Activated naive CD4-positive, alpha-beta T cell (primary cell): ENCODE results near the gene CHST11.
A peak's percentile ranks its signal among the peaks of the same experiment; 100 is the strongest.
"Not testable (repeated sequence)": the region's sequence is repeated elsewhere in the genome, so short reads cannot be mapped to it uniquely, and the experiment has no call there.

Experiments
- DNase-seq, 4 experiments: peaks; one replicate each; lab custom pipeline; 2025; lab: John Stamatoyannopoulos, UW

Gene CHST11

DNA sequence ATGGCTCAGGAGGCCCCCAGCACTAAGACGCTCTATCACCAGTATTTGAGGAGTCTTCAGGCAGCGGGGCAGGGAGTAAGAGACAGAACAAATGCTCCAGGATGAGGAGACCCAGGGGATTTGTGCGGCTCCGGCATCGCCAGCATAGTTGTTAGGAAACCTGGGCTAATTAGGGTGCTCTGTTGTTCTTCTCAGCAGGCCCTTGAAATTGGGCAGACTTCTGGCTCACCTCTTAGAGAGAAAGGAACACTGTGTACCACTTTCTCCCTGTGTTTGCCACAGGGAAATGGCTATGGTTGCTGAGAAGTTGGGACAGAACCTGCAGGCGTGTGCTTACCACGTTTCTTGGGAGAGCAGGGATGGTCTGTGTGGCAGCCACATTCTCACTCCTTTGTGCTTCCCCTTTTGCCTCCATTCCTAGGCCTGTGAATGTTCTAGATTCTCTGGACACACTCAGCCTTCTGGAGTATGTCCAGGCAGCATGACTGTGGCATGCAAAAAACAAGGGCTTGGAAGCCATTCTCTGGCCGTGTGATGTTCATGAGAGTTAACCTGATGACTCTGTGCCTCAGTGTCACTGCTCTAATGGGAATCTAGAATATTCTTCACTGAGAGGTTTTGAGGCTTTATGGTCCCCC is 109.0 kb downstream of the CHST11 start:
- DNase-seq = no peak

DNA sequence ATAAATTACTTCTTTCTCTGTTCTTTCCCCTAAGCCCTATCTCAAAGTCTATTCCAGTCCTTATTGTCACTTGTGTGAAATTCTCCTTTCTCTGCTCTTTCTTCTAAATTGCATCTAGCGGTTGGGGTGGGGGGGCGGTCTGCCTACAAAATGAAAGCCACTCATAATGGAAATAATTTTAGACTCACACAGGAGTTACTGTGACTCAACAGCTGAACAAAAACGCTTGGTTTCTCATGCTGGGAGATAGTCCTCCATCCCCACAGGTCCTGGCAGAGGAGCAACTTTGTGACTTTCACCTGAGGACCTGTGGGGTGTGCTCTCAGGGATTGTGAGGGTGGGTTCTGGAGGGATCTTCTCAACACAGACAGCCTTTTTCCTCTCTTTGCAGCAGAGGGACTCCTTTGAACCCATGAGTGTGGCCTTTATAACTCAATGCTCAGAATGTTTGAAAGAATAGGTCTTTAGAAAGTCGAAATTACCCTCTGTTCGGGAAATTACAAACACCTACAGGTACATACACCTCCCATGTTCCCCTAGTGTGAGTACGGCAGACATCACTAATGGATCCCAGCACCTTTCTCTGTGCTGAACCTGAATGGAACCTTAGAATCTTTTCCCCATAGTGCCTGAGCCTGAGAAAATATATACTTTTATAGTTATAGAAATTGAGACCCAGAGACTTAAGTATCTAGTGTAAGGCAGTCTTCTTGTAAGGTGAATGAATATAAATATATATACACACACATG is 109.7 kb downstream of the CHST11 start:
- no peak for DNase-seq

DNA sequence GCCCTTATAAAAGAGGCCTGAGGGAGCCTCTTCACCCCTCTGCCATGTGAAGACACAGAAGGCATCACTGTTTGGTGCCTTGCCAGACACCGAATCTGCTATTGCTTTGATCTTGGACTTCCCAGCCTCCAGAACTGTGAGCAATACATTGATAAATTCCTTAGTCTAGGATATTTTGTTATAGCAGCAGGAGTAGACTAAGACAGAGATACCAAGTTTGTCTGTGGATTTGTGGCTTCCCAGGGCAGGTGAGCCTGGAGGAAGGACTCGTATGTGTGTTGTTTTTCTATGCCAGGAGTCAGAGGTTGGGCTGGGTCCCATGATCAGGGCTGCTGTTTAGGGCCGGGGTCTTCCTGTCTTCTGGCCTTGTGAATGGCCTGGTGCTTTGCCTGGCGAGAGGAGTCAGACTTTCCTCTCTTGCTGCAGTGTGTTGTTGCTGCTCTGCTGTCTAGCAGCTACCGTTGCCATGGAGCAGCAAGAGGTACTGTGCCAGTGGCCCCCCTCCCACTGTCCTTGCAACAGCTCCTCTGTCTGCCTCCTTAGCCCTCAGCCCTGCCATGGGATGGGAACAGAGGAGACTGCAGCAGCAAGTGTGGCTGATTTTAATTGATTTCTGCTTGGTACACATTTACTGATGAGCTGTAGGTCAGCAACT is 111.2 kb downstream of the CHST11 start:
- no peak for DNase-seq

DNA sequence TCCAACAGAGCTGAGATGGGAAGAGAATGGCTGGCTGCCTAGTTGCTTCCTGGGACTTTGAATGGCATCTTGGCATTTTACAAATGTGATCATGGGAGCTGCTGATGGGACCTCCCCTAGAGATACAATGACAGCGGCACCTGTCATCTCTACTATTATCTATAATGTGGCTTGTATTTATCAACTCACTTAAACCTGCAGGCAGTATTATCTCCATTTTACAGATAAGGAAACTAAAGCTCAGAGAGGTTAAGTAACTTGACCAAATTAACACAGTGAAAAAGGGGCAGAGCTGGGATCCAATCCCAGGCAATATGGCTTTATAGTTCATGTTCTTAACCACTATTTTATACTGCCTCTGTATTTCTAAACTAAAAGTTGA is 111.7 kb downstream of the CHST11 start:
- DNase-seq = no peak

DNA sequence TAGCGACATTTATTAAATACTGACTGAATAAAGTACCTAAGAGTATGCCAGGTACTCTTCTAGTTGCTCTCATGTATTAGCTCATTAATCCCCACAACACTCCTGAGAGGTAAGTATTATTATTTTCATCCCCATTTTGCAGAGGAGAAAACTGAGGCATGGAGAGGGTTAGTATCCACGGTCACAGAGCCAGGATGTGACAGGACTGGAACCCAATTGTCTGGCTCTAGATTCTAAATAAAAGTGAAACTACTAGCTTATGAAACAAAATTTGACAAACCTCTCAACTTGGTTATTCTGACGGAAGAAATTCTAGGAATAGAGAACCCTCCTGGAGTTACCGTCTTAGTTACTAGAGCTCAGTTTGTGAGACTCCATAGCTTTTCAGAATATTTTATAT is 112.2 kb downstream of the CHST11 start:
- DNase-seq = no peak

DNA sequence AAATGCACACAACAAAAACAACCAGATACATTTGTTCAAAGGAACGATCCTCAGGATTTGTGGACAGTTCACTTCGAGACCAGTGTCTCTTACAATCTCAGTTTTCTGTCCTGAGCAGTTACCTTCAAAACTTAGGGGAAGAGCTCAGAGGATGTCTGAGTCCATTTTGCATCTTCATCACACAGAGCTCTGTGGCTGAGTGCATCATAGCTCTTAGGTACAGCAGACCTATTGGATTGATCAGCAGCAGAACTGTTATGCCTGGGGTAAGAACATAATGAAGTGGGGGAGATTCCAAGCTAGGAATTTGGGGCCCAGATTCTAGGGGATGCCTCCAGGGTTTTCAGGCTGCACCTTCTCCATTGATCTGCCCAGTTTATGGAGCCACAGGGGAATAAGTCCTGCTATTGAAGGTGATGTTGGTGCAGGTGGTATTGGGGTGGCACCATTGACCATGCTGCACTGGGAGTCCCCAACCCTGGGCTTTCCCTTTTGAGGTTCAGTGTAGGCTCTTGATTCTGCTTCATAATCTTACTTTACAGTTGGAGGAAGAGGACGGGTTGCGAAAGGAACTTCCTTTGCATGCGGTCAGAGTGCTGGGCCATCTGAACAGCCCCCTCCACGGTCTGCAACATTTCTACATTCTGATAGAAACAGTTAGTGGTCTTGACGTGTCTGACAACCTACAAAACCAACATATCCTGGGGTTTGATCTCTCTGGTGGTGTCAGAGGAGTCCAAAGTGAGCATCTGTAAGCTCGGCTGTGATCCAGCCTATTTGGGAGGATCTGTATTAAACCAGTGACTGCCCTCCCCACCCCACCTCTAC is 112.8 kb downstream of the CHST11 start:
- peak in 1 of 4 experiments; percentile 1 for DNase-seq

DNA sequence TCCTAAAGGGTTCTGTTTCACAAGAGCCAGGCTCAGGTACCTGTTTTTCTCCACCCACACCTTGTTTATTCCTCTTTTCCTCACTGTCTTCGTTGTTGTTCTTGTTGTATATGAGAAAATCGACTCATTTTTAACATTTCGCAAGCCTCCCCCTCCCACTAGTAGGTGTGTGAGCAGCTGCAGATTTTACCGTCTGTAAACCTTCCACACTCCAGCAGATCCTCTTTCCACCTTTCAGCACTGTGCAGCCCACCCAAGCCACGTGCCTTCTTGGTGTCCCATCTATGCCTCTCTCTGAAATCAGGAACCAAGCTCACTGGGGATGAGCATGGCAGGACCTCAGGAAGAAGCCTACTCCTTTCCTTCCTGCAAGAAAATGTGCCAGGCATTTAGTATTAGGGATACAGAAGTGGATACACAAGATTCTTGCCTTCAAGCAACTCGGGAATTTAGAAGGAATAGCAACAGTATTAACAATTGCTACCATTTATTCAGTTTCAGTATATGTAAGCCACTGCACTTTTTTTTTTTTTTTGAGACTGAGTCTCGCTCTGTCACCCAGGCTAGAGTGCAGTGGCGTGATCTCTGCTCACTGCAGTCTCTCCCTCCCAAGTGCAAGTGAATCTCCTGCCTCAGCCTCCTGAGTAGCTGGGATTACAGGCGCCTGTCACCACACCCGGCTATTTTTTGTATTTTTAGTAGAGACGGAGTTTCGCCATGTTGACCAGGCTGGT is 113.6 kb downstream of the CHST11 start:
- DNase-seq = no peak

DNA sequence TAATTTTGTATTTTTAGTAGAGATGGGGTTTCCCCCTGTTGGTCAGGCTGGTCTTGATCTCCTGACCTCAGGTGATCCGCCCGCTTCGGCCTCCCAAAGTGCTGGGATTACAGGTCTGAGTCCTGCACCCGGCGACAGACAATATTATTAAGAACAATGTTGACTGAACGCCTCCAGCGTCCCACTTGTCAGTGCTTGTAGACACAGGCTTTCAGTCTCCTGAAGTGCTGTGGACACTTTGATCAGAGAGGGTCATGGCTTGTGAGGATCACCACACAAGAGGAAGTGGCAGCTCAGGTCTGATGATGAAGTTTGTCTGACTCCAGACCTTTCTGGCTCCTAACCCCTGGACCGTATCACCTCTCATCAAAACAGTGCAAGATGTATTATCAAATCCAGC is 114.6 kb downstream of the CHST11 start:
- DNase-seq = no peak

DNA sequence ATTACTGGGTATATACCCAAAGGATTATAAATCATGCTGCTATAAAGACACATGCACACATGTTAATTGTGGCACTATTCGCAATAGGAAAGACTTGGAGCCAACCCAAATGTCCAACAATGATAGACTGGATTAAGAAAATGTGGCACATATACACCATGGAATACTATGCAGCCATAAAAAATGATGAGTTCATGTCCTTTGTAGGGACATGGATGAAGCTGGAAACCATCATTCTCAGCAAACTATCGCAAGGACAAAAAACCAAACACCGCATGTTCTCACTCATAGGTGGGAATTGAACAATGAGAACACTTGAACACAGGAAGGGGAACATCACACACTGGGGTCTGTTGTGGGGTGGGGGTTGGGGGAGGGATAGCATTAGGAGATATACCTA is 117.6 kb downstream of the CHST11 start:
- DNase-seq = not testable (repeated sequence)

DNA sequence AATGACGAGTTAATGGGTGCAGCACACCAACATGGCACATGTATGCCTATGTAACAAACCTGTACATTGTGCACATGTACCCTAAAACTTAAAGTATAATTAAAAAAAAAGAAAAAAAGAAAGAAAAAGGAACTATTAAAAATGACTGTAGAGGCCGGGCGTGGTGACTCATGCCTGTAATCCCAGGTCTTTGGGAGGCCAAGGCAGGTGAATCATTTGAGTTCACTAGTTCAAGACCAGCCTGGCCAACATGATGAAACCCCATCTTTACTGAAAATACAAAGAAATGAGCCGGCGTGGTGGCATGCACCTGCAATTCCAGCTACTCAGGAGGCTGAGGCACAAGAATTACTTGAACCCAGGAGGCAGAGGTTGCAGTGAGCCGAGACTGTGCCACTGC is 118.0 kb downstream of the CHST11 start:
- not testable (repeated sequence) for DNase-seq

DNA sequence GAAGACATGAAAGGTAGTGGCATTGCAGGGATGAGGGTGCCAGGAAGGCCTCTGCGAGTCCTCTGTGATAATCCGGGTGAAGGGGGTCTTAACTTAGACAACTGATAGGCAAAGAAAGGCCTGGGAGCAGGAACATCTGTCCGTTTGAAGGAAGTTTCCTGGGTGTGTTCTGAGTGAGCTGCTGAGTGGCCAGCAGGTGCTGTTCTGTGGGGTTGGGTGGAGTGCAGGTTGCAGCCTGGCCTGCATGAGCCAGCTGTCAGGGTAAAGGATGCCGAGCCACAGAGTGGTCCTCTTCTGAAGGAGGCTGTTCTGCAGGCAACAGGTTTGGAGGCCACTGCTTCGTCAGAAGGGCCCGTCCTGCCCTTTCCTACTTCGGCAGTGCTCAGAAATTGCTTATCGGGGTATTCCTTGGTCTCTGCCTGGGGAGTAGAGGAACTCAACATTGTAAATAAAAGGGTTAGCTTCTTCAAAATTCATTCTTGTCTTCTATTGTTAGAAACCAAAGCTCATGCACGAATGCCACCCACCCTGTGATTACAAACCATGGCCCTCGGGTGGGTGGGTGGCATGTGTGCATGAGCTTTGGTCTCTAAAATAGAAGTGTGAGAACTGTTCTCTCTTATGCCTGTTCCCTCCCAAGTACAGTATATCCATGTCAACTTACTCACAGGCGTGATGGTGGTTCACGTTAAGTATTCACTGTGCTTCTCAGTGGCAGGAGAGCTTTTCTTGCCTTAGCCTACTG is 118.9 kb downstream of the CHST11 start:
- DNase-seq = no peak

DNA sequence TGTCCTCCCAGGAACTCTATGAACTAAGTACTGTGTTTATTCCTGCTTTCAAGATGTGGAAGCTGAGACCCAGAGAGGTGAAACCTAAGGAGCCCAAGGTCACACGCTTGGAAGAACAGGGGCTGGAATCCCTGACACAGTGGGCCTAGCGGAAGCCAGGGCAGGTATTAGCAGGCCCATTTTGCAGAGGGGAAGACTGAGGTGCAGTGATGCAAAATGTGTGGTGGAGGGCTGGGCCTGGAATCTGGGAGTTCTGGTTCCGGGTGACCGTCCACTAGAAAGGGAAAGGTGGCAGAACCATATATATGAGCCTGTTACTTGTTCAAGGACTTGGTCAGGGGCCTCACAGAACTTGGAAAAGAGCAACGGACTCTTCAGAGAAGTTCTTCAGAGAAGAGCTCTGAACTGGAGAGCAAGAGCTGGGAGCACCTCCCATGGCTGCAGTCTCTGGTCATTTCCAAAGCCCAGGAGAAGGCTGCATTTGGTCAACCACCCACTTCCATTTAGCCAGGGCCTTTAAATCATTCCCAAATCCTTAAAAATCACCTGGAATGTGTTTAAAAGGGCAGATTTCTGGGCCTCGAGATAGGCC is 119.5 kb downstream of the CHST11 start:
- DNase-seq = no peak

DNA sequence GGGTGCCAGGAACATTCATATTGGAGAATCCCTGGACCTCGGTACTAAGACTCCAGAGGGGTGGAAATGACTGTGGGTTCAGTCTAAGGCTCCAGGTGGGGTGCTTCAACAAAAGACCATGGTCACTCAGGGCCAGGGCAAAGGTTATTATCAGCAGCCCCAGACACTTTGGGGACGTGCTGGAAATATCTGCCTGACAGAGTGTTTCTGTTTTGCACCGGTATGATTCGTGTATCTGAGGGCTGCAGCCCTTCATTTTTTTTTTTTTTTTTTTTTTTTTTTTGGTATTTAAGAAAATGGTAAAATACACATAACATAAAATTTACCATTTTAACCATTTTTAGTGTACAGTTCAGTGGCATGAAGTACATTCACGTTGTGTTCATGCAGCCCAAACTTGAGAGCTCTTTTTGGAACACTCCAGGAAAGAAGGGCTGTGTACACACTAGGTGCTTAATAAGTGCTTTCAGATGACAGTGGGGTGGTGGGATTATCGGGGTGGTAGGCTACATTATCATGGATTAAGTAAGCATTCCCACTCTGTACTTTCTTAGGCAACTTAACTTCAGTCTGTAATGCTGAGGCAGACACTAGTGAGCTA is 120.3 kb downstream of the CHST11 start:
- DNase-seq = no peak

DNA sequence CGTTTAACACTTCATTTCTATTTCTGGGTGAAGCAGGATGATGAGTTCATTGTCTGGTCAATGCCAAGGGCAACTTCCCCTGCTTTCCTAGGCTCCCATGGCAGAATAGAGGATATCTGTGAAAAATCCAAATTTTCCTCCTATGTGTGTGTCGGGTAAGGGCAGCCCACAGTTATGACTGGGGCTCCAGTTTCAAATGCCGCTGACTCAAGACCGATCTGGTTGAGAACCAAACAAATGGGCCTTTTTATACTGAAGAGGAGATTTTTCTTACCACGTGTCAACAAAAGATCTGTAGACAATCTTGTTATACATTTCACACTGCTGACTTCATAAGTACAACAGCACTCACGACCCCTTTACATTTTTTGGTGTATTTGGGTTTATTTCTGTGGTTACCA is 120.8 kb downstream of the CHST11 start:
- no peak for DNase-seq

DNA sequence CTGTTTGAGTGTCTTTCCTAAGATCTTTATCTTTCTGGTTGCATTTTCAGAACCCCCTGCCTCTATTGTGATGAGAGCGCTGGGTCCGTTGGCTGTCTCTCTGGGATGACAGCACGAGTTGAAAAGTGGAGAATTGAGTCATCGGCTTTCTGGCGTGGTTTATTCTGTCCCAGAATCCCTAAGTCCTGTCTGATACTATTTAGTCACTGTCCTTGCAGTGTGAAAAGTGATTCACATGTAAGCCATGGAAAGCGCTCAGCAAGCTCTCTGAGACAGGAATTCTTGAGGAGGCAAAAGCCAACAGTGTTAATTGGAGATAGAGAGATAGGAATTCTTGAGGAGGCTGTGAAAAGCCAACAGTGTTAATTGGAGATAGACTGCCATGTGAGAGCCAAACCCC is 121.7 kb downstream of the CHST11 start:
- no peak for DNase-seq

DNA sequence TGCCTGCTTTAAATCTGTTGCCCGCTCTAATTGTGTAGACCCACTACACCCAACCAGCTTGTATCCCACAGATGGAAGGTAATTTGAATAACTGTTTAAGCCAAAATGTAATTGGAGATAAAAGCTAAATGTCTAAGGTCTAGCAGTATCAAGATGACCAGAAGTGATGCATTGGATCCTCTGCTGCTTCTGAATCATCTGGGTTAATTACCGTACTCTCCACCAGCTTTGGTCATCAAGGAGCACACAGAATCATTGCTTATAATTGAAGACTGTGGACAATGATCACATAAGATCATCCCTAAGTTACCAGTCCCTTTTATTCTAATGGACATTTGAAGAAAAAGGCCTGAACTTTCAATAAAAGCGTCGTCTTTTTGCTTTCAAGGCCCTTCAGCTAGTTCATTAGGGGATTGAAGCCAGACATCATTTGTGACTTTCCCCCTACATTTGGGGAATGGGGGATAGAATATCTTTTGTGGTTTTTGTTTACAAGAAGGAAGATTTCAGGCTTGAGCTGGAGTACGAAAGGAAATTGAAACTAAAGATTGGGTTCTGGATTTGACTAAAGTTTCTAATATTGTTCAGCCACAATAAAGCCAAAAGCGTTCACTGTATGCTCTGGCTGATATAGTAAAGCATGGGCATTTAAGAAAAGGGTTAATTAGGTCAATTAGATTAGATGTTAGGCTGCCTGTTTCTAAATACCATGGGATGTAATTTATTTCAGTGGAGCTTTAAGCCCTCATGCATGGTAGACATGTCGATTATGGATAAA is 123.2 kb downstream of the CHST11 start:
- no peak for DNase-seq

DNA sequence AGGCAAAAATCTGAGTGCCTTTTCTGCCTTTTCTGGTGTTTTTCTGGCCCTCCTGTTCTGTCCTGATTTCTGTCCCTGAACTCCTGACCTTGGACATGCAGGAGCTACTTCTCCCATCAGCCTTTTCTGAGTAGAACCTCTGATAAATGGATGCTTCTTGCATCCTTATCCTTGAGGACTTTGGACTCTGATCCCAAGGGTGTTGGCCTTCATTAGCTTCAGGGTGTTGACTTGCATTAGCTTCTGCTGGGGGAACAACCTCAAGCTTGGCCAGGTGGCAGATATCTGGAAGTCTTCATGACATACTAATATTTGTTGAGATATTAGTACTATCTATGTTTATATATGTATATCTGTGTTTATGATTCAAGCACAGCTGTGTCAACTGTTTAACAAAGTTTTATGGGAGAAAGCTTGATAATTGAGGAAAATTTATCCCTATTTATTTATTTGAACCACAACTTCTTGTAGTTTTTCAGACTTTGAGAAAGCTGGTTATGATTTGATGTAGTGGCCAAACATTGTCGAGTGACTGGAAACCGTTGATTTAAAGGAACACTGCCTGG is 124.3 kb downstream of the CHST11 start:
- DNase-seq = no peak

DNA sequence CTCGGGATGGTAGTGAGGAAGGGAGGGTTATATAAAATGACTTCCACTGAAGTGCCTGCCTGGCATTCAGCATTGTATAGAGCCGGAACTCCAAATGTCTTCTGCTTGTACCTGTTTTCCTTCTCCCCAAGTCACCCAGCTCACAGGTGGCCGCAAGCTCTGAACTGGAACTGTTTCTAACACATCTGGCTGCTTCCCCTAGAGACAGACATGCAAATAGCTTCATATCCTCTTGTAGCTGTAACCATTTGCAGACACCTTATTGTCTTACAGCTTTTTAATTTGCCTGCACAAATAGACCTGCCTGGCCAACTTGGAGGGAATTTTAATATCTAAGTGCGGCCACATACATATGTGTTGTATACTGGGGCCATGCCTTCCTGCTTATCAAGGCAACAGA is 126.0 kb downstream of the CHST11 start:
- DNase-seq = no peak

DNA sequence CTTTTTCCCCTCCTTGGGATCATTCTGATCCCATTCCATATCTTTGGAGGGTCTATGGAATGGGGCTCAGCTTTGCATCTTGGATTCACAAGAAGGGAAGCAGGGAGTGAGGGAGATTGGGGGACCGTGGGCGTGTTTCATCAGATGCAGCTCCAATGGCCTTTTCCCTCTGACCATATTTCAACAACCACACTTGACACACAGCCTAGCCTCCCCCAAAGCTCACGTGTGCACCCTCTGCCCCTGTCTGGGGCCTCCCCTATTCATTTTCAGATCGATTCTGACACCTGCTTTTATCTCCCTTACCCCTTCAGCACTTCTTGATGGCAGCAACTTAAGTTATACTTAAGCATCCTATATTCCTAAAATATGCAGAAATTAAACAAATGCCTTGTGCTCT is 126.6 kb downstream of the CHST11 start:
- DNase-seq = no peak
